ENCODE results near the gene TMEM167A.

TMEM167A gene

GRCh38 chr5:83076742-83077661 is at the start of gene TMEM167A, which contains the start of gene XRCC4:
TMEM167A (minus strand) TSS chr5:83077394; CDS start chr5:83077323, 71 bp downstream.
XRCC4 (plus strand) TSS chr5:83077547; CDS start chr5:83104920, 27,373 bp downstream.
- H3K27ac Mint-ChIP-seq, result peak within 1 kb of the TSS; percentile 98
- H3K4me1 Mint-ChIP-seq, result peaks cover 52% of the 10 kb centered on the region
- peaks cover 14% of the 10 kb centered on the region for H3K36me3 Mint-ChIP-seq
- H3K4me3 Mint-ChIP-seq, result peak within 1 kb of the TSS; percentile 98
- H3K9me3 Mint-ChIP-seq, result no peaks in the 10 kb centered on the region
- H3K27me3 Mint-ChIP-seq, result no peaks in the 10 kb centered on the region

GRCh38 chr5:83126501-83126900 is 49.3 kb upstream of the TMEM167A start:
- H3K27me3 Mint-ChIP-seq, result no peaks in the 10 kb centered on the region
- H3K36me3 Mint-ChIP-seq, result peaks cover 19% of the 10 kb centered on the region

GRCh38 chr5:83125560-83125959 is 48.4 kb upstream of the TMEM167A start:
- no peaks in the 10 kb centered on the region for H3K4me1 Mint-ChIP-seq
- H3K36me3 Mint-ChIP-seq, result peaks cover 14% of the 10 kb centered on the region
- H3K27ac Mint-ChIP-seq, result no peak overlapping the region
- H3K4me3 Mint-ChIP-seq, result no peak overlapping the region
- H3K9me3 Mint-ChIP-seq, result no peaks in the 10 kb centered on the region
- H3K27me3 Mint-ChIP-seq, result no peaks in the 10 kb centered on the region

More at GRCh38 chr5:83126501-83126900, 49.3 kb upstream of the TMEM167A start:
- Mint-ChIP-seq H3K4me1 (no peaks in the 10 kb centered on the region), H3K27ac (no peak overlapping the region), H3K4me3 (no peak overlapping the region), H3K9me3 (no peaks in the 10 kb centered on the region)

GRCh38 chr5:83124593-83124992 is 47.4 kb upstream of the TMEM167A start:
- H3K36me3 Mint-ChIP-seq, result peaks cover 10% of the 10 kb centered on the region
- H3K9me3 Mint-ChIP-seq, result no peaks in the 10 kb centered on the region
- H3K4me3 Mint-ChIP-seq, result no peak overlapping the region
- H3K27ac Mint-ChIP-seq, result no peak overlapping the region
- H3K27me3 Mint-ChIP-seq, result no peaks in the 10 kb centered on the region
- H3K4me1 Mint-ChIP-seq, result no peaks in the 10 kb centered on the region

GRCh38 chr5:83118976-83119375 is 41.8 kb upstream of the TMEM167A start:
- H3K27ac Mint-ChIP-seq, result no peak overlapping the region
- no peaks in the 10 kb centered on the region for H3K4me1 Mint-ChIP-seq
- no peak overlapping the region for H3K4me3 Mint-ChIP-seq
- no peaks in the 10 kb centered on the region for H3K27me3 Mint-ChIP-seq
- peaks cover 14% of the 10 kb centered on the region for H3K36me3 Mint-ChIP-seq
- no peaks in the 10 kb centered on the region for H3K9me3 Mint-ChIP-seq

- Mint-ChIP-seq H3K36me3 (peaks cover 15% of the 10 kb centered on the region), H3K4me3 (no peak overlapping the region)
These were observed 41.3 kb upstream of the TMEM167A start for GRCh38 chr5:83118471-83118870.

GRCh38 chr5:83115816-83116215 is 38.6 kb upstream of the TMEM167A start:
- Mint-ChIP-seq H3K9me3 (no peaks in the 10 kb centered on the region), H3K27me3 (no peaks in the 10 kb centered on the region), H3K27ac (no peak overlapping the region), H3K4me1 (no peaks in the 10 kb centered on the region), H3K4me3 (no peak overlapping the region), H3K36me3 (peaks cover 29% of the 10 kb centered on the region)

More at GRCh38 chr5:83118471-83118870, 41.3 kb upstream of the TMEM167A start:
- Mint-ChIP-seq H3K4me1 (no peaks in the 10 kb centered on the region), H3K27me3 (no peaks in the 10 kb centered on the region), H3K9me3 (no peaks in the 10 kb centered on the region), H3K27ac (no peak overlapping the region)

GRCh38 chr5:83109380-83109779 is 32.2 kb upstream of the TMEM167A start:
- H3K27ac Mint-ChIP-seq, result no peak overlapping the region
- H3K9me3 Mint-ChIP-seq, result no peaks in the 10 kb centered on the region
- no peaks in the 10 kb centered on the region for H3K27me3 Mint-ChIP-seq
- H3K4me1 Mint-ChIP-seq, result no peaks in the 10 kb centered on the region
- no peak overlapping the region for H3K4me3 Mint-ChIP-seq
- peaks cover 29% of the 10 kb centered on the region for H3K36me3 Mint-ChIP-seq

GRCh38 chr5:83107692-83108420 is 30.7 kb upstream of the TMEM167A start:
- Mint-ChIP-seq H3K36me3 (peaks cover 23% of the 10 kb centered on the region), H3K4me1 (peaks cover 5% of the 10 kb centered on the region), H3K9me3 (no peaks in the 10 kb centered on the region), H3K27me3 (no peaks in the 10 kb centered on the region), H3K27ac (no peak overlapping the region), H3K4me3 (no peak overlapping the region)

GRCh38 chr5:83104021-83104420 is 26.8 kb upstream of the TMEM167A start:
- Mint-ChIP-seq H3K4me1 (peaks cover 9% of the 10 kb centered on the region), H3K27me3 (no peaks in the 10 kb centered on the region), H3K9me3 (no peaks in the 10 kb centered on the region), H3K4me3 (no peak overlapping the region), H3K27ac (no peak overlapping the region), H3K36me3 (peaks cover 10% of the 10 kb centered on the region)

GRCh38 chr5:83102364-83102980 is 25.3 kb upstream of the TMEM167A start:
- Mint-ChIP-seq H3K9me3 (no peaks in the 10 kb centered on the region), H3K27ac (no peak overlapping the region), H3K36me3 (peaks cover 8% of the 10 kb centered on the region), H3K27me3 (no peaks in the 10 kb centered on the region), H3K4me3 (no peak overlapping the region), H3K4me1 (peaks cover 12% of the 10 kb centered on the region)

- H3K36me3 Mint-ChIP-seq, result peaks cover 6% of the 10 kb centered on the region
- no peaks in the 10 kb centered on the region for H3K27me3 Mint-ChIP-seq
- H3K27ac Mint-ChIP-seq, result no peak overlapping the region
- H3K9me3 Mint-ChIP-seq, result no peaks in the 10 kb centered on the region
- H3K4me3 Mint-ChIP-seq, result no peak overlapping the region
- peaks cover 12% of the 10 kb centered on the region for H3K4me1 Mint-ChIP-seq
These were observed 24.3 kb upstream of the TMEM167A start for GRCh38 chr5:83101514-83101913.

- no peak overlapping the region for H3K4me3 Mint-ChIP-seq
- H3K27me3 Mint-ChIP-seq, result no peaks in the 10 kb centered on the region
- no peak overlapping the region for H3K27ac Mint-ChIP-seq
- peaks cover 2% of the 10 kb centered on the region for H3K36me3 Mint-ChIP-seq
- peaks cover 12% of the 10 kb centered on the region for H3K4me1 Mint-ChIP-seq
- no peaks in the 10 kb centered on the region for H3K9me3 Mint-ChIP-seq
These were observed 22.3 kb upstream of the TMEM167A start for GRCh38 chr5:83099445-83099844.

- Mint-ChIP-seq H3K36me3 (peaks cover 3% of the 10 kb centered on the region), H3K27ac (no peak overlapping the region), H3K9me3 (no peaks in the 10 kb centered on the region), H3K4me1 (peaks cover 12% of the 10 kb centered on the region), H3K4me3 (no peak overlapping the region), H3K27me3 (no peaks in the 10 kb centered on the region)
These were observed 21.8 kb upstream of the TMEM167A start for GRCh38 chr5:83099001-83099400.

- Mint-ChIP-seq H3K27ac (no peak overlapping the region), H3K4me3 (no peak overlapping the region), H3K36me3 (peaks cover 8% of the 10 kb centered on the region), H3K9me3 (no peaks in the 10 kb centered on the region), H3K4me1 (peaks cover 15% of the 10 kb centered on the region), H3K27me3 (no peaks in the 10 kb centered on the region)
These were observed 20.6 kb upstream of the TMEM167A start for GRCh38 chr5:83097689-83098231.
